T47D (cell line): ENCODE measurements around the gene CDKAL1.

Experiments used
- DNase-seq, 2 experiments: peaks; one replicate each; pipeline versions ENCODE4 v3.0.0 to v3.0.0-alpha.2; 2011 to 2012; ENCODE audit warnings: low read depth in 1 of 2, low spot score in 1 of 2
- JUND ChIP-seq: IDR thresholded peaks from 2 replicates; pipeline ENCODE4 v1.6.1; 2012; ENCODE audit warnings: low read depth
- in situ Hi-C: cut with HindIII; loops from 2 replicates; pipeline ENCODE4 v1.10.0; 2016; ENCODE audit warnings: low sequenced_read_pairs, low pct_unique_long_range_greater_than_20kb

CDKAL1 gene

GRCh38 chr6:20929283-20929682 is 395.0 kb downstream of the CDKAL1 start:
- no peak for TF ChIP-seq JUND
- in situ Hi-C loops, result no loop called here
- DNase-seq, result no peak

- DNase-seq, result peak in 1 of 2 experiments; percentile 10
- in situ Hi-C loops, result no loop called here
- TF ChIP-seq JUND, result no peak
Measured at GRCh38 chr6:20931093-20931492, 396.8 kb downstream of the CDKAL1 start.

- DNase-seq, result no peak
- in situ Hi-C loops, result no loop called here
- no peak for TF ChIP-seq JUND
Measured at GRCh38 chr6:20931772-20932171, 397.5 kb downstream of the CDKAL1 start.

GRCh38 chr6:20932284-20932683 is 398.0 kb downstream of the CDKAL1 start:
- no peak for TF ChIP-seq JUND
- in situ Hi-C loops, result no loop called here
- DNase-seq, result no peak

GRCh38 chr6:20933057-20933788 is 399.0 kb downstream of the CDKAL1 start:
- in situ Hi-C loops, result no loop called here
- DNase-seq, result peak in 1 of 2 experiments; percentile 75
- TF ChIP-seq JUND, result 0 out of 2 replicates have a peak, but pooled peaks have one; percentile 8

DNA sequence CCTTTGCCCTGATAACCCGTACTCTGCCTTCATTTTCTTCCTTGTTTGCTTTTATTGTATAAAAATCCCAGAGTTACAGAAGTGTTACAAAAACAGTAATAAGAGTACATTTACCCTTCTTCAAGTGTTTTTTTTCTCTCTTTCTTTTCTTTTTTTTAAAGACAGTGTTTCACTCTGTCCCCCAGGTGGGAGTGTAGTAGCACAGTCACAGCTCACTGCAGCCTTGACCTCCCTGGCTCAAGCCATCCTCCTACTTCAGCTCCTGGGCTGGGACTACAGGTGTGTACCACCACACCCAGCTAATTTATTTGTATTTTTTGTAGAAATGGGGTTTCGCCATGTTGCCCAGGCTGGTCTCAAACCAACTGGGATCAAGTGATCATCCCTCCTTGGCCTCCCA is 402.7 kb downstream of the CDKAL1 start:
- no peak for TF ChIP-seq JUND
- DNase-seq, result no peak
- in situ Hi-C loops, result no loop called here

GRCh38 chr6:20939161-20939775 is 405.0 kb downstream of the CDKAL1 start:
- in situ Hi-C loops, result no loop called here
- no peak for TF ChIP-seq JUND
- no peak for DNase-seq

DNA sequence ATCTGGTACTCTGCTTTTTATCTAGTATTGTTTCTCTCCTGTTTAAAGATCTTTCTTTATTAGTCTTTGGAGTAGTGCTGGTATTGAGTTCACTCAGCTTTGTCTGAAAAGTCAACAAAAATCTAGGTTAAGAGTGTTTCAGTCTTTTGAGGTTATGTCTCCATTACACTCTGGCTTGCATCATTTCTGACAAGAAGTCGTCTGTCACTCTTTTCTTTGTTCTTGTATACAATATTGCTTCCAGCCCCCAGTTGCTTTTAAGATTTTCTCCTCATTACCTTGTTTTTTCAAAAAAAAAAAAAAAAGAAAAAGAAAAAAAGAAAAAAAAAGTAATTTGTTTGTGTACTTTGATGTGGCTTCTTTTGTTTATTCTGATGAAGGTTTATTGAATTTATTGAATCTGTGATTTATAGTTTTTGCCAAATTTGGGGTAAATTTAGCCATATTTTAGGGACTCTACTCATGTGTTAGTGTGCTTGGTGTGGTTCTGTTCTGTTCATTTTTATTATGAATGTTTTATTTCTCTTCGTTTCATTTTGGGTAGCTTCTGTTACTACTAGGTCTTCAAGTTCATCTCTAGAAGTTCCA is 408.9 kb downstream of the CDKAL1 start:
- in situ Hi-C loops, result no loop called here
- no peak for TF ChIP-seq JUND
- DNase-seq, result no peak

DNA sequence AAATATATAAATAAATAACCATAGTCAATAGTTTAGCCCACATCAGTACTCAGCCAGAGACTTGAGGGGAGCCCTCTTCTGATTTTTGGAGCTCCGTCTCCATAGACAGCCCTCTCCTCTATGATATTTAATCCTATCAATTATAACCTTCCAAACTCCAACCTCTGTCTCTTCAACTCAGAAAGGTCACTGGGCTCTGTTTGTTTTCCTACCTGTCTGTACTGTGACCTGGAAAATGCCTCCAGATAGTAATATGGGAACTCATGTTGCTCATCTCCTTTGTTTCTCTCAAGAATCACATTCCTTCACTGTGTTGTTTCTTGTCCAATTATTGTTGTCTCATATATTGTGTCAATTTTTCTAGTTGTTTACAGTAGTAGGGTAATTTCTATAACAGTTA is 409.7 kb downstream of the CDKAL1 start:
- in situ Hi-C loops, result no loop called here
- no peak for DNase-seq
- no peak for TF ChIP-seq JUND

- in situ Hi-C loops, result no loop called here
- peak in 1 of 2 experiments; percentile 15 for DNase-seq
- no peak for TF ChIP-seq JUND
Measured at GRCh38 chr6:20946022-20946421, 411.8 kb downstream of the CDKAL1 start.

DNA sequence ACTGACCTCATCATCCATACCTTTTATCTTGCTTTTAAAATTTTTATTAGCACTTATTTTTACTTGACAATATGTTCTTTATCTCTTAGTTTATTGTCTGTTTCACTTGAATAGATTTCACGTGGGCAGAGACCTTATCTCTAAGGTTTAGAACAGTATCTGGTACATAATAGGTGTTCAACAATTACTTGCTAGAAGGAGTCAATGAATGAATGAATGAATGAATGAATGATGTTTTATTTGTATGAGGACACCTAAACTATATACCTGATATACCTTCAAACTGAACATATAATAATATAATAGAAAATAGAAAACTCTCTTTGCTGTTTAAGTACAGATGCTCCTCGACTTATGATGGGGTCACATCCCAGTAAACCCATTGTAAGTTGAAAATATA is 412.6 kb downstream of the CDKAL1 start:
- DNase-seq, result no peak
- TF ChIP-seq JUND, result no peak
- in situ Hi-C loops, result no loop called here

- no peak for DNase-seq
- TF ChIP-seq JUND, result no peak
- in situ Hi-C loops, result no loop called here
Measured at GRCh38 chr6:20947977-20948376, 413.7 kb downstream of the CDKAL1 start.

- TF ChIP-seq JUND, result no peak
- in situ Hi-C loops, result no loop called here
- no peak for DNase-seq
Measured at GRCh38 chr6:20948556-20948955, 414.3 kb downstream of the CDKAL1 start.
